GM12878 (cell line): ENCODE data around the gene ADGRE1. TPM values are rescaled to one million over a fixed set of nuclear protein-coding genes. Genes with fewer than 3 reads are reported as not detected.

Source experiments
- ATAC-seq: fragments of 200-7000 bp; cut with Tn5 transposase; 3 replicates; pipeline ENCODE4 v1.9.1; 2020; ENCODE audit warnings: mild to moderate bottlenecking, moderate library complexity
- BruUV-seq: library from RNA; stranded (reverse); fragments of 400-500 nt; replicated peaks from 2 replicates; lab custom pipeline; 2021; lab: Mats Ljungman, UMichigan
- CTCF ChIA-PET: fragments of 300-600 bp; sonication (Branson Sonifier 250); formaldehyde crosslinking; extraction: SDS; loops from one replicate; lab custom pipeline; 2021; ENCODE audit warnings: inconsistent platforms; lab: Yijun Ruan, JAX
- POLR2A ChIA-PET: fragments of 350-600 bp; formaldehyde crosslinking; extraction: SDS; loops from one replicate; lab custom pipeline; 2021; ENCODE audit warnings: inconsistent platforms; lab: Charles Lee
- RAD21 ChIA-PET: fragments of 300-600 bp; sonication (Branson Sonifier 250); formaldehyde crosslinking; loops from one replicate; lab custom pipeline; 2023; ENCODE audit warnings: antibody characterized with exemption; ENCODE audit not compliant: unreplicated experiment; lab: Charles Lee
- SMC1A ChIA-PET: fragments of 300-600 bp; sonication (Branson Sonifier 250); formaldehyde crosslinking; loops from one replicate; lab custom pipeline; 2023; ENCODE audit not compliant: unreplicated experiment, uncharacterized antibody; lab: Charles Lee
- DNase-seq: peaks from one replicate; pipeline ENCODE4 v3.0.0-alpha.2; 2011; ENCODE audit warnings: low read depth, low spot score
- FAIRE-seq: peaks from 3 replicates; lab custom pipeline; 2011; peaks lifted over from hg19 to GRCh38; lab: Jason Lieb, UNC
- H2AFZ ChIP-seq: 2 replicates; pipeline ENCODE4 v1.6.0; 2011; ENCODE audit warnings: low read depth, low read length, control low read depth; ENCODE audit not compliant: control insufficient read depth
- H3K27ac ChIP-seq: 2 replicates; pipeline ENCODE4 v1.5.1; 2011; ENCODE audit warnings: control low read depth; ENCODE audit not compliant: control insufficient read depth, insufficient read depth
- H3K27me3 ChIP-seq, 2 experiments: replicated peaks in 1 of 2; 2 replicates each; pipeline versions ENCODE4 v1.6.0 to v1.6.1; 2011; ENCODE audit warnings: low read length in 1 of 2; ENCODE audit not compliant: control insufficient read depth in 2 of 2, insufficient read depth in 2 of 2
- H3K36me3 ChIP-seq, 2 experiments: 2 replicates each; pipeline ENCODE4 v1.5.1; 2011; ENCODE audit warnings: low read length in 1 of 2; ENCODE audit not compliant: control insufficient read depth in 2 of 2, insufficient read depth in 2 of 2
- H3K4me1 ChIP-seq: 2 replicates; pipeline ENCODE4 v1.6.1; 2011; ENCODE audit warnings: mild to moderate bottlenecking, low read length, moderate library complexity, mixed read lengths; ENCODE audit not compliant: control insufficient read depth, insufficient read depth
- H3K4me2 ChIP-seq: 2 replicates; pipeline ENCODE4 v1.6.0; 2011; ENCODE audit warnings: control low read depth; ENCODE audit not compliant: control insufficient read depth, insufficient read depth
- H3K4me3 ChIP-seq: fragments of 200-600 bp; sonication (generic); 2 replicates; pipeline ENCODE4 v1.5.1; 2016
- H3K79me2 ChIP-seq: 2 replicates; pipeline ENCODE4 v1.6.0; 2011; ENCODE audit warnings: low read length; ENCODE audit not compliant: control insufficient read depth, insufficient read depth
- H3K9ac ChIP-seq: 2 replicates; pipeline ENCODE4 v1.8.0; 2011; ENCODE audit warnings: low read length, control low read depth, mixed read lengths; ENCODE audit not compliant: control insufficient read depth, insufficient read depth
- H3K9me3 ChIP-seq: replicated peaks from 3 replicates; pipeline ENCODE4 v1.5.1; 2011; ENCODE audit warnings: mild to moderate bottlenecking, low read length; ENCODE audit not compliant: control insufficient read depth, insufficient read depth
- H4K20me1 ChIP-seq: 2 replicates; pipeline ENCODE4 v1.6.0; 2011; ENCODE audit not compliant: control insufficient read depth, insufficient read depth
- BHLHE40 ChIP-seq, 2 experiments: fragments of 450-650 bp in 1 of 2; IDR thresholded peaks; 2 replicates each; pipeline ENCODE4 v1.6.1; 2011 to 2017; ENCODE audit warnings: low read depth in 2 of 2, borderline replicate concordance in 1 of 2, improper control_type of control experiment in 1 of 2, low read length in 1 of 2, mild to moderate bottlenecking in 1 of 2
- CBX3 ChIP-seq: fragments of 200-600 bp; sonication (generic); IDR thresholded peaks from 2 replicates; pipeline ENCODE4 v1.6.1; 2016; ENCODE audit warnings: low read depth, borderline replicate concordance
- CHD4 ChIP-seq: fragments of 200-600 bp; sonication (generic); IDR thresholded peaks from 2 replicates; pipeline ENCODE4 v1.6.1; 2016; ENCODE audit warnings: mild to moderate bottlenecking
- CREB1 ChIP-seq: IDR thresholded peaks from 2 replicates; pipeline ENCODE4 v1.6.1; 2012; ENCODE audit warnings: low read depth, mild to moderate bottlenecking, inconsistent platforms
- GABPA ChIP-seq: IDR thresholded peaks from 2 replicates; pipeline ENCODE4 v1.6.1; 2014; ENCODE audit warnings: antibody characterized with exemption, low read depth, mild to moderate bottlenecking, inconsistent platforms
- IRF5 ChIP-seq: fragments of 450-650 bp; IDR thresholded peaks from 2 replicates; pipeline ENCODE4 v1.6.1; 2017; ENCODE audit warnings: borderline replicate concordance
- LARP7 ChIP-seq: fragments of 450-650 bp; IDR thresholded peaks from 2 replicates; pipeline ENCODE4 v1.6.1; 2017; ENCODE audit warnings: mild to moderate bottlenecking
- MTA2 ChIP-seq: fragments of 450-650 bp; IDR thresholded peaks from 2 replicates; pipeline ENCODE4 v1.6.1; 2016; ENCODE audit warnings: low read depth, mild to moderate bottlenecking, moderate library complexity
- NKRF ChIP-seq: fragments of 450-650 bp; conservative IDR thresholded peaks from 2 replicates; pipeline ENCODE4 v1.6.1; 2017; ENCODE audit warnings: mild to moderate bottlenecking, moderate library complexity
- NR2C2 ChIP-seq: IDR thresholded peaks from 2 replicates; pipeline ENCODE4 v1.6.1; 2011; ENCODE audit warnings: borderline replicate concordance, low read depth; ENCODE audit not compliant: control insufficient read depth, insufficient read length
- NRF1 ChIP-seq: conservative IDR thresholded peaks from 2 replicates; pipeline ENCODE4 v1.6.1; 2011; ENCODE audit warnings: mild to moderate bottlenecking, low read depth, low read length, improper control_type of control experiment
- SKIL ChIP-seq: fragments of 450-650 bp; IDR thresholded peaks from 2 replicates; pipeline ENCODE4 v1.6.1; 2017; ENCODE audit warnings: mild to moderate bottlenecking, low read depth, inconsistent platforms; ENCODE audit not compliant: poor library complexity, severe bottlenecking
- SUPT20H ChIP-seq: IDR thresholded peaks from 2 replicates; pipeline ENCODE4 v1.6.1; 2011; ENCODE audit warnings: low read depth, mild to moderate bottlenecking, low read length, moderate library complexity, borderline replicate concordance; ENCODE audit not compliant: control insufficient read depth
- ZSCAN29 ChIP-seq: fragments of 450-650 bp; IDR thresholded peaks from 2 replicates; pipeline ENCODE4 v1.6.1; 2017; ENCODE audit warnings: mild to moderate bottlenecking, moderate library complexity
- WGBS: methylation state at CpG from one replicate; pipeline ENCODE4 v1.1.6; 2016; ENCODE audit warnings: low lambda C conversion rate; ENCODE audit not compliant: insufficient replicate concordance, insufficient coverage; ENCODE audit errors: missing lambda C conversion rate; 5-methylcytosine and 5-hydroxymethylcytosine counted together
- in situ Hi-C: fragments of 300-500 bp; cut with MboI; formaldehyde crosslinking; loops from 9 replicates; pipeline ENCODE4 v1.14.3; 2018; ENCODE audit warnings: mixed read lengths
- intact Hi-C: fragments of 100-400 bp; cut with micrococcal nuclease; formaldehyde crosslinking; loops from one replicate; pipeline ENCODE4 v1.14.2; 2022; ENCODE audit not compliant: unreplicated experiment
- polyA plus RNA-seq, 11 experiments: library from polyadenylated mRNA; depleted of rRNA in 4 of 11; unstranded in 6 of 11; stranded (reverse) in 5 of 11; fragments of >200 nt; fragmentation: Nextera tagmentation in 4 of 11; fragmentation: Illumina TruSeq in 1 of 11; extraction: Ambion mirVana in 4 of 11; extraction: Trizol in 1 of 11; gene quantifications; 1 replicate in 1 of 11; 2 replicates in 10 of 11; pipeline versions ENCODE4 v1.2.1 to v1.2.3, GENCODE V29; 2011 to 2016; ENCODE audit warnings: inconsistent platforms in 2 of 11, missing spikeins in 2 of 11, low read depth in 1 of 11
- total RNA-seq, 4 experiments: library from RNA; depleted of rRNA in 3 of 4; stranded (reverse); fragments of >200 nt in 3 of 4; fragmentation: Illumina TruSeq in 1 of 4; extraction: Trizol in 1 of 4; gene quantifications; 2 replicates each; pipeline versions ENCODE4 v1.2.1 to v1.2.3, GENCODE V29; 2013 to 2021
- TF ChIP-seq, protein P1 (sequence below): IDR thresholded peaks from 2 replicates; pipeline ENCODE4 v1.6.1; 2012; ENCODE audit warnings: low read depth, low read length, improper control_type of control experiment

Gene ADGRE1
- total and polyA plus RNA-seq, 10 of the 15 experiments (the other 5 are each of a cell fraction or from before 2014, with no cell fraction given) = 7.9 to 35.7 (median 9.9) TPM

- H3K9ac ChIP-seq = peak overlapping the region; percentile 62
- H3K9me3 ChIP-seq = no peaks in the 10 kb centered on the region
- CTCF ChIA-PET = interaction anchor here (0.6 to 7.3 kb wide), 29 partner anchors 19 to 816 kb away, joined by 3 to 104 read pairs (median 4); partner anchors contain the start of genes DENND1C, GPR108, SH2D3A and TNFSF14
- peak; percentile 94 for ATAC-seq
- peak; percentile 83 for FAIRE-seq
- H2AFZ ChIP-seq = peak overlapping the region; percentile 61
- H3K36me3 ChIP-seq = no peaks in the 10 kb centered on the region
- 1% methylated on average over 16 of the region's 16 CpGs for WGBS
- H3K4me2 ChIP-seq = peak overlapping the region; percentile 71
- H3K79me2 ChIP-seq = no peaks in the 10 kb centered on the region
- H3K27me3 ChIP-seq = no peaks in the 10 kb centered on the region
- in situ Hi-C loops (loop anchor here (5.0 kb wide), 3 partner anchors 125 to 345 kb away; partner anchors contain the start of genes GPR108 and TRIP10), intact Hi-C loops (loop anchor here (1.0 to 5.0 kb wide), 8 partner anchors 60 to 478 kb away; partner anchors contain the start of genes CD70 and VAV1)
- no TSS peak for BruUV-seq
- H3K4me3 ChIP-seq = peak overlapping the region; percentile 67; the same call in 1 of the 2 replicates
- RAD21 ChIA-PET = interaction anchor here (0.6 to 4.9 kb wide), 36 partner anchors 59 to 736 kb away, joined by 3 to 76 read pairs (median 5); partner anchors contain the start of genes ALKBH7, DENND1C, GPR108 and SH2D3A
- POLR2A ChIA-PET = interaction anchor here (0.6 to 2.8 kb wide), 9 partner anchors 35 to 440 kb away, joined by 3 to 25 read pairs (median 4); partner anchors contain the start of genes GPR108 and VAV1
- H3K27ac ChIP-seq = peak overlapping the region; percentile 56; the same call in 1 of the 2 replicates
- peaks cover 11% of the 10 kb centered on the region for H3K4me1 ChIP-seq
- peak; percentile 80 for DNase-seq
- no peaks in the 10 kb centered on the region for H4K20me1 ChIP-seq
- SMC1A ChIA-PET = interaction anchor here (0.6 to 4.3 kb wide), 23 partner anchors 11 to 736 kb away, joined by 3 to 55 read pairs (median 5); partner anchors contain the start of genes GPR108, TRIP10 and VAV1
- no peak for TF ChIP-seq IRF5
- peak; percentile 46; the same call in 1 of the 2 replicates for TF ChIP-seq CREB1
- TF ChIP-seq NKRF = no peak
- TF ChIP-seq SKIL = peak; percentile 94
- TF ChIP-seq CHD4 = no peak
- TF ChIP-seq ZSCAN29 = no peak
- no peak for TF ChIP-seq GABPA
- TF ChIP-seq MTA2 = peak; percentile 44; the same call in 1 of the 2 replicates
- peak; percentile 60; the same call in 1 of the 2 replicates for TF ChIP-seq LARP7
- no peak for TF ChIP-seq SUPT20H
- no peak for TF ChIP-seq CBX3
- TF ChIP-seq, protein P1, sequence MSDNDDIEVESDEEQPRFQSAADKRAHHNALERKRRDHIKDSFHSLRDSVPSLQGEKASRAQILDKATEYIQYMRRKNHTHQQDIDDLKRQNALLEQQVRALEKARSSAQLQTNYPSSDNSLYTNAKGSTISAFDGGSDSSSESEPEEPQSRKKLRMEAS = peak; percentile 19; the same call in 1 of the 2 replicates
- no peak for TF ChIP-seq NRF1
- peak; percentile 55 to 69; a peak in 2 of 4 replicates for TF ChIP-seq BHLHE40 (IDR thresholded peaks at IDR 0.05; ENCODE audit: borderline replicate concordance in 1 of 2, low read depth in 2 of 2, low read length in 1 of 2)
- no peak for TF ChIP-seq NR2C2
Measured at GRCh38 chr19:6862673-6863078, 24.7 kb upstream of the ADGRE1 start.
